Stimulated activated effector memory CD8-positive, alpha-beta T cell treated with anti-CD3 and anti-CD28 coated beads, Interleukin-12 subunit alpha, Interleukin-12 subunit beta, amount 100 ng/mL, for 72 hours (primary cell): ENCODE results near the gene NFASC.
A peak's percentile ranks its signal among the peaks of the same experiment; 100 is the strongest.

Experiments used
- ATAC-seq: fragments of 150-1000 bp; cut with Tn5 transposase; 2 replicates; pipeline ENCODE4 v1.10.0; 2021
- DNase-seq, 2 donors: peaks; one replicate each; pipeline ENCODE4 v3.0.0; 2021 to 2022; ENCODE audit warnings: low spot score in 2 of 2
- H3K27ac Mint-ChIP-seq: one replicate; pipeline ENCODE4 v1.8.0; 2022; ENCODE audit warnings: mild to moderate bottlenecking, mixed read lengths
- H3K36me3 Mint-ChIP-seq: one replicate; pipeline ENCODE4 v1.8.0; 2022; ENCODE audit warnings: mild to moderate bottlenecking, mixed read lengths
- H3K4me1 Mint-ChIP-seq: one replicate; pipeline ENCODE4 v1.8.0; 2022; ENCODE audit warnings: mixed read lengths
- H3K4me3 Mint-ChIP-seq: one replicate; pipeline ENCODE4 v1.8.0; 2022; ENCODE audit warnings: mild to moderate bottlenecking, mixed read lengths
- H3K9me3 Mint-ChIP-seq: one replicate; pipeline ENCODE4 v1.8.0; 2022; ENCODE audit warnings: mixed read lengths

The NFASC gene

GRCh38 chr1:204894031-204894430 is 23.4 kb downstream of the NFASC start:
- no peaks in the 10 kb centered on the region for H3K36me3 Mint-ChIP-seq
- no peak for ATAC-seq
- H3K27ac Mint-ChIP-seq: no peak overlapping the region
- no peak for DNase-seq
- no peaks in the 10 kb centered on the region for H3K9me3 Mint-ChIP-seq
- no peak overlapping the region for H3K4me3 Mint-ChIP-seq
- no peaks in the 10 kb centered on the region for H3K4me1 Mint-ChIP-seq

- Mint-ChIP-seq H3K9me3 (no peaks in the 10 kb centered on the region), H3K36me3 (no peaks in the 10 kb centered on the region), H3K27ac (no peak overlapping the region), H3K4me3 (no peak overlapping the region), H3K4me1 (no peaks in the 10 kb centered on the region)
- DNase-seq (no peak), ATAC-seq (no peak)
Observed at GRCh38 chr1:204894606-204895005, 23.9 kb downstream of the NFASC start.

- DNase-seq (no peak), ATAC-seq (no peak)
- no peaks in the 10 kb centered on the region for H3K4me1 Mint-ChIP-seq
- no peak overlapping the region for H3K4me3 Mint-ChIP-seq
- no peaks in the 10 kb centered on the region for H3K36me3 Mint-ChIP-seq
- H3K27ac Mint-ChIP-seq: no peak overlapping the region
- no peaks in the 10 kb centered on the region for H3K9me3 Mint-ChIP-seq
Observed at GRCh38 chr1:204896023-204896422, 25.4 kb downstream of the NFASC start.

- Mint-ChIP-seq H3K4me1 (no peaks in the 10 kb centered on the region), H3K4me3 (no peak overlapping the region), H3K36me3 (no peaks in the 10 kb centered on the region), H3K27ac (no peak overlapping the region), H3K9me3 (no peaks in the 10 kb centered on the region)
- ATAC-seq (no peak), DNase-seq (no peak)
Observed at GRCh38 chr1:204896787-204897469, 26.3 kb downstream of the NFASC start.

- Mint-ChIP-seq H3K27ac (no peak overlapping the region), H3K4me3 (no peak overlapping the region), H3K36me3 (no peaks in the 10 kb centered on the region), H3K4me1 (no peaks in the 10 kb centered on the region), H3K9me3 (no peaks in the 10 kb centered on the region)
- ATAC-seq (no peak), DNase-seq (no peak)
Observed at GRCh38 chr1:204900721-204901120, 30.1 kb downstream of the NFASC start.

- no peak overlapping the region for H3K27ac Mint-ChIP-seq
- ATAC-seq (no peak), DNase-seq (no peak)
- H3K4me3 Mint-ChIP-seq: no peak overlapping the region
- no peaks in the 10 kb centered on the region for H3K9me3 Mint-ChIP-seq
- H3K36me3 Mint-ChIP-seq: no peaks in the 10 kb centered on the region
- H3K4me1 Mint-ChIP-seq: no peaks in the 10 kb centered on the region
Observed at GRCh38 chr1:204902671-204903070, 32.0 kb downstream of the NFASC start.

- no peak for ATAC-seq
Observed at GRCh38 chr1:204904228-204904810, 33.7 kb downstream of the NFASC start.

GRCh38 chr1:204909109-204909508 is 38.4 kb downstream of the NFASC start:
- Mint-ChIP-seq H3K4me1 (no peaks in the 10 kb centered on the region), H3K36me3 (no peaks in the 10 kb centered on the region), H3K4me3 (no peak overlapping the region), H3K27ac (no peak overlapping the region), H3K9me3 (no peaks in the 10 kb centered on the region)
- peak; percentile 74 for ATAC-seq
- no peak for DNase-seq

More at GRCh38 chr1:204904228-204904810, 33.7 kb downstream of the NFASC start:
- H3K4me1 Mint-ChIP-seq: no peaks in the 10 kb centered on the region
- no peak for DNase-seq
- no peaks in the 10 kb centered on the region for H3K9me3 Mint-ChIP-seq
- no peak overlapping the region for H3K4me3 Mint-ChIP-seq
- H3K27ac Mint-ChIP-seq: no peak overlapping the region
- no peaks in the 10 kb centered on the region for H3K36me3 Mint-ChIP-seq

GRCh38 chr1:204915861-204916495 is 45.3 kb downstream of the NFASC start:
- Mint-ChIP-seq H3K4me3 (no peak overlapping the region), H3K27ac (no peak overlapping the region), H3K9me3 (no peaks in the 10 kb centered on the region), H3K4me1 (no peaks in the 10 kb centered on the region), H3K36me3 (no peaks in the 10 kb centered on the region)
- DNase-seq (no peak), ATAC-seq (no peak)

GRCh38 chr1:204917802-204918201 is 47.1 kb downstream of the NFASC start:
- Mint-ChIP-seq H3K4me3 (no peak overlapping the region), H3K36me3 (no peaks in the 10 kb centered on the region), H3K9me3 (no peaks in the 10 kb centered on the region), H3K27ac (no peak overlapping the region), H3K4me1 (no peaks in the 10 kb centered on the region)
- ATAC-seq (no peak), DNase-seq (no peak)

GRCh38 chr1:204920511-204920910 is 49.8 kb downstream of the NFASC start:
- no peak for ATAC-seq
- DNase-seq: peak in 1 of 2 donors; percentile 25
- Mint-ChIP-seq H3K4me1 (no peaks in the 10 kb centered on the region), H3K27ac (no peak overlapping the region), H3K36me3 (no peaks in the 10 kb centered on the region), H3K4me3 (no peak overlapping the region), H3K9me3 (no peaks in the 10 kb centered on the region)

- Mint-ChIP-seq H3K4me1 (no peaks in the 10 kb centered on the region), H3K27ac (no peak overlapping the region), H3K4me3 (no peak overlapping the region), H3K36me3 (no peaks in the 10 kb centered on the region), H3K9me3 (no peaks in the 10 kb centered on the region)
- ATAC-seq (no peak), DNase-seq (no peak)
Observed at GRCh38 chr1:204920967-204921366, 50.3 kb downstream of the NFASC start.

GRCh38 chr1:204921855-204922516 is 51.3 kb downstream of the NFASC start:
- Mint-ChIP-seq H3K9me3 (no peaks in the 10 kb centered on the region), H3K4me1 (no peaks in the 10 kb centered on the region), H3K27ac (no peak overlapping the region), H3K36me3 (no peaks in the 10 kb centered on the region), H3K4me3 (no peak overlapping the region)
- DNase-seq (no peak), ATAC-seq (no peak)

GRCh38 chr1:204923201-204923600 is 52.5 kb downstream of the NFASC start:
- DNase-seq (no peak), ATAC-seq (no peak)
- H3K4me1 Mint-ChIP-seq: no peaks in the 10 kb centered on the region
- H3K4me3 Mint-ChIP-seq: no peak overlapping the region
- no peaks in the 10 kb centered on the region for H3K36me3 Mint-ChIP-seq
- H3K9me3 Mint-ChIP-seq: no peaks in the 10 kb centered on the region
- no peak overlapping the region for H3K27ac Mint-ChIP-seq

GRCh38 chr1:204923626-204924012 is 53.0 kb downstream of the NFASC start:
- DNase-seq (no peak), ATAC-seq (no peak)
- Mint-ChIP-seq H3K4me1 (no peaks in the 10 kb centered on the region), H3K36me3 (no peaks in the 10 kb centered on the region), H3K4me3 (no peak overlapping the region), H3K9me3 (no peaks in the 10 kb centered on the region), H3K27ac (no peak overlapping the region)
